IPS-18c (cell line): ENCODE results near the gene KLF8.
A peak's percentile ranks its signal among the peaks of the same experiment; 100 is the strongest.
"Not testable (repeated sequence)": the region's sequence is repeated elsewhere in the genome, so short reads cannot be mapped to it uniquely, and the experiment has no call there.

Experiments used
- H3K4me3 ChIP-seq: 2 replicates; pipeline ENCODE4 v1.7.0; 2013; ENCODE audit warnings: low read depth, mild to moderate bottlenecking, low read length, moderate library complexity; ENCODE audit not compliant: insufficient read depth
- H3K9me3 ChIP-seq: one replicate; pipeline ENCODE4 v1.6.1; 2013; ENCODE audit warnings: mild to moderate bottlenecking, low read length, moderate library complexity; ENCODE audit not compliant: control insufficient read depth, insufficient read depth

Gene KLF8

DNA sequence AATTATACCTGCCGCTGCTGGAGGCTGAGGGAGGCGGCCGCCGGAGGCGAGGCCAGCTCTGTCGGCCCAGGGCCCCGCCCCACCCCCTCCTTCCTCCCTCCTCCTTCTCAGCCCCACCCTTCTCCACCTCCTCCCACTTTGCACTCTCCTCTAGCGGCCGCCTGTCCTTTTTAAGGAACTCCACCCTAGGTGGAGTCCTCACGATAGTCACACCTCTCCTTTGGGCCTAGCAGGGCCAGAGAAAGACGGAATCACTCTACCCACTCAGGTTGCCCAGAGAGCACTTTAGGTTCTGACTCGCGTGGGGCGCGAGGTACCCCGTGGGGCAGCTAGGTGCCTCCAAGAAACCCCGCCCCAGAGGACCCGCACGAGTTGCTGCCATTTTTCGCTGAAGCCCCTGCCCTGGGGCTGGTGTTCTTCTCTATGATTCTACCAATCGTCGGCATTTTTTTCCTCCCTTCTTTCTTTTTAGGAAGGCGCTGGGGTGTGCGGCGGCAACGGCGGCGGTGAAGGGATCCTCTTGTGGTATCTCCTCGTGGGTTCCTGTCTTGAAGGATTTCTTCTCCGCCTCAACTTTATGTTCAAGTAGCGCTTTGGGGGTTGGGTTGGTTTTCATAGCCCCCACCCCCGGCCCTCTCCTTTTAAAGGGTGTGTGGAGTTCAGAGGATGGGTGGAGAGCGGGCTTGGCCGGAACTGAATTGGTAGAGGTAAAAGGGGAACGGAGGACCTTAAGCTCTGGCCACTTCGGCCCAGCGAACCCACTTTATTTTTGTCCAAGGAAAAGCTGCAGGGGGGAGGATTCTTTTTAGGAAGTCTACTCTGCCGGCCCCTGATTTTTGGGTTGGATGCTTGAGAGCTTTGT lies at the start of gene KLF8:
KLF8 (plus strand) TSS at position 136 of the 862 bp plus-strand sequence. CDS start 979 bp downstream, outside the sequence.
- peaks cover 2% of the 10 kb centered on the region for H3K9me3 ChIP-seq
- H3K4me3 ChIP-seq, result peak within 1 kb of the TSS; percentile 57

DNA sequence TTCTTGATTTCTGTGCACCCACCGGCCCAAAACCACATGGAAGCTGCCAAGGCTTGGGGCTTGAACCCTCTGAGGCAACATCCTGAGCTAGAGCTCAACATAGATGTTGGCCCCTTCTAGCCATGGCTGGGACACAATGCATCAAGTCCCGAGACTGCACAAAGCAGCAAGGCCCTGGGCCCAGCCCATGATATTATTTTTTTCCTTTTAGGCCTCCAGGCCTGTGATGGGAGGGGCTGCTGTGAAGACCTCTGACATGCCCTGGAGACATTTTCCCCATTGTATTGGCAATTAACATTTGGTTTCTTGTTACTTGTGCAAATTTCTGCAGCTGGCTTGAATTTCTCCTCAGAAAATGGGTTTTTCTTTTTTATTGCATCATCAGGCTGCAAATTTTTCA lies 25.2 kb upstream of the KLF8 start:
- H3K4me3 ChIP-seq, H3K9me3 ChIP-seq: not testable (repeated sequence)

DNA sequence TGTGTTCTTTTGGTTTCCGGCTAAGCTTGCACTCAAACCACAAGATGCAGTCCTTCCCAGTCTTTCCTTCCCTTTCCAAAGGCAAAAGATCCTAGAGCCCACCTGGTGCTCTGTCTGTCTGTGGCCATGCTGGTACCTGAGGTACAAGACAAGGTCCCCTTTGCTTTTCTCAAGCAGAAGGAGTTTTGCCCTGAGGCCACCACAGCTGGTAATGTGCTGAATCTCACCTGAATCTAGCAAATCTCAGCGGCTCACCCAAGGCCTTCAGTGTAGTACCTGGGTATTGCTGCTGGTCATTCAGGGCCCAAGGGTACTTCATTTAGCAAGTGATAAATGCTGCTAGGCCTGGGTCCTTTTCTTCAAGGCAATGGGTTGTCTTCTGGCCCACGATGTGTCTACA lies 20.5 kb upstream of the KLF8 start:
- Histone ChIP-seq H3K9me3 (peaks cover 5% of the 10 kb centered on the region), H3K4me3 (no peak overlapping the region)

DNA sequence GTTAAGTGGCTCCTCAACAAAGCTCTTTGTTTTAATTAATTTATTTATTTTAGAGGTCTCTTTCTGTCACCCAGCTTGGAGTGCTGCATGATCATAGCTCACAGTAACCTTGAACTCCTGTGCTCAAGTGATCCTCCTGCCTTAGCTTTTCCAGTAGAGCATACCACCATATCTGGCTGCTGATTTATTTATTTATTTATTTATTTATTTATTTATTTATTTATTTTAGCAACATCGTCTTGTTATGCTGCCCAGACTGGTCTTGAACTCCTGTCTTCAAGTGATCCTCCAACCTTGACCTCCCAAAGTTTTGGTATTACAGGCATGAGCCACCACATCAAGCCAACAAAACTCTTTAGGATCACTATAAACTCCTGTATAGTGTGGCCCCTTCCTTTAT lies 15.8 kb upstream of the KLF8 start:
- no peak overlapping the region for H3K4me3 ChIP-seq
- H3K9me3 ChIP-seq, result peaks cover 5% of the 10 kb centered on the region

DNA sequence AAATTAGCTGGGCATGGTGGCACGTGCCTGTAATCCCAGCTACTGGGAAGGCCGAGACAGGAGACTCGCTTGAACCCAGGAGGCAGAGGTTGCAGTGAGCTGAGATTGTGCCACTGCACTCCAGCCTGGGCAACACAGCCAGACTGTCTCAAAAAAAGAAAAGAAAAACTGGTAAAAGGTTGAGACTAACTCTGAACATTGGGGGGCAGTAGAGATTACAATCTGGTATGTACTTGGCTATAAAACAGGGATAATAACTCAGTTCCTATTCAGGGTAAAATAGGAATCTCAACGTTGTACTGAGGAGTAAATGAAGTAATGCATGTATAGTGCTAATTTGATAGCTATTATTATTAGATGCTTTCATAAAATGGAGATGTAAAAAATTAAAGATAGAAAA lies 12.5 kb upstream of the KLF8 start:
- peaks cover 2% of the 10 kb centered on the region for H3K9me3 ChIP-seq
- no peak overlapping the region for H3K4me3 ChIP-seq

DNA sequence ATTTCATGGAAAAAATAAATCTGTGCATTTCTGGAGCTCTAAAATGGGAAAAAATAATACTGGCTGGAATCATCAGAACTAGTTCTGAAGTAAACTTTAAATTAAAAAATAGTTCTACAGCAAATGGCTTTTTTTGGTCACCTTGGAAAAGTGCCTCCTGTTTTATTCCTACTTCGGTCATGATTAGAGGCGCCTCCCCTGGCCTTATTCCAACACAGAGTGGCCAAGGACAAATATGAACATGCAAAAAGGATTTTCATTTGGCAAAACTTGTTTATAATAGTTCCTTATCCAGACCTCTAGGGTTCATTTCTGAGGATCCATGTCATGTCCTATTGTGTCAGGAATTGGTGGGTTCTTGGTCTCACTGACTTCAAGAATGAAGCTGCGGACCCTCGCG lies 11.1 kb upstream of the KLF8 start:
- Histone ChIP-seq H3K4me3 (no peak overlapping the region), H3K9me3 (peaks cover 2% of the 10 kb centered on the region)

DNA sequence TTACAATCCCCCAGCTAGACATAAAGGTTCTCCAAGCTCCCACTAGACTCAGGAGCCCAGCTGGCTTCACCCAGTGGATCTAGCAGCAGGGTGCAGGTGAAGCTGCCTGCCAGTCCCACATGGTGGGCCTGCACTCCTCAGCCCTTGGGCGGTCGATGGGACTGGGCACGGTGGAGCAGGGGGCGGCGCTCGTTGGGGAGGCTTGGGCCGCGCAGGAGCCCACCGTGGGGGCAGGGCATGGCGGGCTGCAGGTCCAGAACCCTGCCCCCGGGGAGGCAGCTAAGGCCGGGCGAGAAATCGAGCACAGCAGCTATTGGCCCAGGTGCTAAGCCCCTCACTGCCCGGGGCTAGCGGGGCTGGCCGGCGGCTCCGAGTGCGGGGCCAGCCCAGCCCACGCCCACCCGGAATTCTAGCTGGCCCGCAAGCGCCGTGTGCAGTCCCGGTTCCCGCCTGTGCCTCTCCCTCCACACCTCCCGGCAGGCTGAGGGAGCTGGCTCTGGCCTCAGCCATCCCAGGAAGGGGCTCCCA lies 9.6 kb upstream of the KLF8 start:
- Histone ChIP-seq H3K4me3 (no peak overlapping the region), H3K9me3 (peaks cover 2% of the 10 kb centered on the region)

DNA sequence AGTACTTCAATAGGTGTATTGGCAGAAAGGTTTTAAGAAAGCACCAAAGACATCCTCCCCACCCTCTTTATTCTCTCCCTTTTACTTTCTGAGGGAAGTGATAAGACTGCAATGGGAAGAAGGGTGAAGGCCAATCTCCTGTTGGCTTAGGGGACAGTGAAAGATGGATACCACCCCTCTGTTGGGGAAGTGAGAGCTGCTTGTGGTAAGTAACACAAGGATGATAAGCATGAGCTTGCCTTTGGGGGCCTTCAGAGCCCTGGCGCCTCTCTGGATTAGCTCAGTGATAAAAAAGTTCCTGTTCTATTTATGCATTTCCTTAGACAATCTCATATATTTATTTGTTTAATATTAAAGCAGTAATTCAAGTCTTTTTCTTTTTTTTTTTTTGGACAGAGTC lies 5.2 kb upstream of the KLF8 start:
- peaks cover 2% of the 10 kb centered on the region for H3K9me3 ChIP-seq
- H3K4me3 ChIP-seq, result no peak overlapping the region

DNA sequence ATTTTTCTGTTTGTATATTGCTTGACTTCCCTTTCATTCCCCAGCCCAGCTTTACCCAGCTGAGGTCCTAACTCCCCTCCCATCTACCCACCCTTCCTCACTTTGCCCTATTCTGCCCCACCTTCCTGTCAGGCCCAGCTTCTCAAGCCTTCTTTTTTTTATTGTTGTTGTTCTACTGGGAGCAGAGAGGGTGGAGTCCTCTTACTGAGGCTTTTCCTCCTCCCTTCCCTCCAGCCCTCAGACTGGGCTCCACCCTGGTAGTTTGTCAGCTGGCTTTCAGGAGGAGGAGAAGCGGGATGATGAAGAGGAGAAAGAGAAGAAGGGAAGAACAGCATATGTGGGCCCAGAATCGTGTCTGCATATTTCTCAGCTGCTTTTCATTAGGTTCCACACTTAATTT lies 3.2 kb upstream of the KLF8 start:
- H3K4me3 ChIP-seq, result no peak overlapping the region
- H3K9me3 ChIP-seq, result peaks cover 2% of the 10 kb centered on the region

DNA sequence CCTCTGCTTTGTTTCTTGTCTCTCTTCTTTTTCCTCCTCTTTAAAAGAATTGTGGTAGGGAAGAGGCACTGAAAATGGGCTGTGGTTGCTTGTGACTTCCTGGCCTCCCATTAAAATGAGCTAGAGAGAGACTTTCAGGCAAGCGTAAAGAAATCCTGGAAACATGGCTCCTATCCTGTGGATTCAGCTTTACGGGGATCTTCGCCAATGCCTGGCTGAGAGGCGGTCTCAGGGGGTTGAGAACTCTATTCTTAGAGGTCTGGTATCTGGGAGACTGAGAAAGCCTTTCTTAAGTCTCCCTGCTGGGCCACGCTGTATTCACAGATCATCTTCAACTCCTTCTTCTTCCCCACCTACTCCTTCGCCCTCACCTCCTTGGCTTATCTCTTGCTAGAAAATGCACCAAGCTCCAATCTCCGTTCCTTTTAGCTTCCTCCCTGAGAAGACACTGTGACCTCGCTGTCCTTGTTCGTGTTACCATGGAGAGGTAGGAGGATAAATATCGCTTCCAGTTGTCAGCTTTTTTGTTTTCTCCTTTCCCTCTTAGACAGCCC lies 542 bp upstream of the KLF8 start:
- Histone ChIP-seq H3K4me3 (peak overlapping the region; percentile 44), H3K9me3 (peaks cover 2% of the 10 kb centered on the region)

DNA sequence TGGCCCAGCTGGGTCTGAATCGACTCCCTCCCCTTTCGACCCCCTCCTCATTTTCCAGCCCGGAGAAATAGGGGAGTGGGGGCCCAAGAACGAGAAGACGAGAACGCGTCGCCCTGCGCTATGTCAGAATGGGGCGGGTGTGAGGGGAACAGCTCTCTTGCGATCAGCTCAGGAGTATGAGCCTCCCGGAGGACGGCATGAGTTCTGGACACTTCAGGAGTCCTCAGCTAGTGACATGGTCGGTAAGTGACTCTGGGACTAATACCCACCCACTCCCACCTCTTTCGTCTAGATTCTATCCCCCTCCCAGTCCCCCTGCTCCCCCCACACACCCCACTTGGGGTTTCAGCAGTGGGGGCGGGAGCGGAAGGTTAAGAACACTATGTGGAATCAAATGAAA lies 944 bp downstream of the KLF8 start:
- Histone ChIP-seq H3K4me3 (peak overlapping the region; percentile 57), H3K9me3 (peaks cover 2% of the 10 kb centered on the region)

DNA sequence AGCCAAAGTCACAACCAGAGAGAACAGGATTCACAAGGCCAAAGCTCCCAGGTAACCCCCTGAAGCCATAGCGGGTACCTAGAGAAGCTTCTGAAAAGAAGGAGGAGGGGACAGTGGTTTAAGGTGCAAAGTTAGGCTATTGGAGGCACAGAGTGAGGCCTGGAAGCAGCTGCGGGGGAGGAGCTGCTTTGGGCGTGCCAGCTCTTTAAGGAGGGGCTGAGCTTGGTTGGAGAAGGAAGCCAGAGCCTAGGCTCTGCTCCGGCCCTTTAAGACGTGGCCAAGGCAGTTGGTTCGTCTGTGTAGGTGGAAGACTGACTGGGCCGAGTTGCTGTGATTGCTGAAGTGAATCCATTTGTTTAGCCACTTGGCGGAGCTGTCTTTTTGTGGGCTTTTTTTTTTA lies 1.5 kb downstream of the KLF8 start:
- peaks cover 2% of the 10 kb centered on the region for H3K9me3 ChIP-seq
- peak overlapping the region; percentile 57; the same call in 1 of the 2 replicates for H3K4me3 ChIP-seq

DNA sequence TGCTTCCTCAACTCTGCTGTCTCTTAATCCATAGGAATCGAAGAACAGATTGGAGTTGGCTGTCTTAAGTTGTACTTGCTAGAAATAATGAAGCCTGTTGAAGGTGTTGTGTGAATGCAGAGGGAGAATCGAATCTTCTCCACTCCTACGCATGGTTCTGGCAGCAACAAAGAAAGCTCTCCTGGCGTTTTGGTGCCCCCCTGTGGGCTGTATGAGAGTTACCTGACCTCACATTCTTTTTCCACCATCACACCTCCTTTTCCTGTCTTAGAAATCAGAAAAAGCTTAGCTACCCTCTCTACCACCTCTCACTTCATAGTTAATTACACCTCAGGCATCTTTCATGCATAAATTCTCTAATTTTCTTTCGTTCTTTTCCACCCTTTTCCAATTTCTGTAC lies 16.3 kb downstream of the KLF8 start:
- Histone ChIP-seq H3K4me3 (no peak overlapping the region), H3K9me3 (no peaks in the 10 kb centered on the region)

DNA sequence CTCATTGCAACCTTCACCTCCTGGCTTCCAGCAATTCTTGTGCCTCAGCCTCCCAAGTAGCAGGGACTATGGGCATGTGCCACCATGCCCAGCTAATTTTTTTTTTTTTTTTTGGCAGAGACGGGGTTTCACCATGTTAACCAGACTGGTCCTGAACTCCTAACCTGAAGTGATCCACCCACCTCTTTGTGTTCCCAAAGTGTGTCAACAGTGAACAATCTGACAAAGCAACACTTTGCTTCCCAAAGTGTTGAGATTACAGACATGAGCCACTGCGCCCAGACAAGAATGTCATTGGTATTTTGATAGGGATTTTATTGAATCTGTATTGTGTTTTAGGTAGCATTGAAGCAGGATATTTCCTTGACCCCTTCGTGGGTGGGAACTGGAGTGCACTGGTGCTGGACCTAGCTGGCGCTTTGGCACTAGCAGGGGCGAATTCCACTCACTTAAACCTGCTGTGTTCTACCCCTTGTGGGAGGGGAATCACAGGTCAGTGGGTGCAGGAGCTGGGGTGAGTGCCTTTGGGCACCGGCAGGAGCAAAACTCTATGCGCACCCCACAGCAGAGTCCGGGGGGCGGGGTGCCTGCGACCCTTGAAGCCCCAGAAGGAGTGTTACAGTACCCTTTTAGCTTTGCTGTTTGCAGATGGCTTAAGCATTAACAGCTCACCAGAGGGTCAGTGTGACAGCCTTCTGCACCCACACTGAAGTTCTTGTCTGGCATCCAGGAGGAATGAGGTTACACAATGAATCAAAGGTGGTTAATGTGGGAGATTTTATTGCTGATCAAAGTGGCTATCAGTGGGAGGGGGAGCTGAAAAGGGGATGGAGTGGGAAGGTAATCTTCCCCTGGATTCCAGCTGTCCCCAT lies 21.9 kb downstream of the KLF8 start:
- H3K4me3 ChIP-seq, result no peak overlapping the region; the same call in 1 of the 2 replicates
- H3K9me3 ChIP-seq, result peaks cover 2% of the 10 kb centered on the region

DNA sequence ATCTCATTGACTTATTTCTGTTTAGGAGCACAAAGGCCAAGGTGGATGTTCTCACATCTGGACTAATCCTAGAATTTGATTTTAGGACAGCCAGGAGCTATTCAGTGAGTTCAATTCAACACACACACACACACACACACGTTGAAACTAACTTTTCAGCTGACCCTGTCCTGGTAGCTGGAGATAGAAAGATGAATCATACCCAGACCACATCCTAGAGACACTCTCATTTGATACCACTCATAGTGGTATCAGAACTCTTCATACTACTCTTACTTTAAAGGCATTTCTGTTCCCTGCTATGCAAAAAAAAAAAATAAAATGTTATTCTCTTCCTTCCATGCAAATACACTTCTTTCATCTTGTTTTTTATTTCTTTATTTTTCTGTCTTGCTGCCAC lies 36.7 kb downstream of the KLF8 start:
- no peak overlapping the region for H3K4me3 ChIP-seq
- H3K9me3 ChIP-seq, result no peaks in the 10 kb centered on the region

DNA sequence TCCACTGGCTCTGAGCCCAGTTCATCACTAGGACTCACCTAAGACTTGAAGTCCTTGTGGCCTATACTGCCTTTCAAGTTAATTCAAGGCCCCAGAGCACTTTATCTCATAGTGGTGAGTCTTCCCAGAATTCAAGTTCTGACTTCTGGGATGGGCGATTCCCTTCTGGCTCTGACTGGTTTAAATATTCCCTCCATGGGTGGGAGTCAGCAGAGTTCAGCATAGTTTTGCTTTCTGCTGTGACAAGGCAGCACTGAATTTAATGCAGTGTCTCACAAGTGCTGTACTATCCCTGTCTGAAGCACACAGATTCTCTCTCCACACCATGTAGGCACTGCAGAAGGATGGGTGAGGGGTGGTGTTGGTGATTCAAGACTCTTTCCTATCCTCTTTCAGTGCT lies 46.5 kb downstream of the KLF8 start:
- no peak overlapping the region; the same call in 1 of the 2 replicates for H3K4me3 ChIP-seq
- peaks cover 7% of the 10 kb centered on the region for H3K9me3 ChIP-seq

DNA sequence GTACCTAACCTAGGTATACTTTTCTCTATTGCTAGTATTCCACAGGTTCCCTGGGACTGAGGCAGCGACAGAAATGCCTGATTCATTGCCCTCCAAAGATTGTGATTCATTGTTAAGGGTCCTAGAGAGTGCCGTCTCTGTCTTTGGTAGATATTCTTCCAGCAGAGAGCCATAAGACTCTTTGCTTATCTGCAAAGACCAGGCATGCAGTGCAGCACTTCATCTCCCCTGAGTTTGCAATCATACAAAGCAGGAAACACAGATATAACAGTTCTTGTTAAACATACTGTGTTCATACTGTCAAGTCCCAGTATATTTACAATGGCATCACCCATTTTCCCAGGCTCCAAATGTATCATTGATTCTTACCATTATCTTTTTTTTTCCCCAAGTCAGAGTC lies 47.7 kb downstream of the KLF8 start:
- Histone ChIP-seq H3K4me3 (no peak overlapping the region), H3K9me3 (peaks cover 7% of the 10 kb centered on the region)
